Karpas-422 (cell line): ENCODE data around the gene ENO4. TPM values are rescaled to one million over a fixed set of nuclear protein-coding genes. Genes with fewer than 3 reads are reported as not detected.

Experiments used
- DNase-seq: peaks from one replicate; pipeline ENCODE4 v3.0.0-alpha.2; 2015
- H2AFZ ChIP-seq: fragments of 200-600 bp; sonication (generic); 2 replicates; pipeline ENCODE4 v1.6.1; 2014; ENCODE audit warnings: antibody characterized with exemption, low read length, mixed read lengths
- H3K27ac ChIP-seq: fragments of 200-600 bp; sonication (generic); 2 replicates; pipeline ENCODE4 v1.5.1; 2014; ENCODE audit warnings: mild to moderate bottlenecking, low read length, moderate library complexity
- H3K27me3 ChIP-seq: fragments of 200-600 bp; sonication (generic); 2 replicates; pipeline ENCODE4 v1.6.1; 2014; ENCODE audit warnings: low read length, mixed read lengths
- H3K36me3 ChIP-seq: fragments of 200-600 bp; sonication (generic); 2 replicates; pipeline ENCODE4 v1.6.1; 2014; ENCODE audit warnings: low read length, mixed read lengths; ENCODE audit not compliant: insufficient read depth
- H3K4me1 ChIP-seq: fragments of 200-600 bp; sonication (generic); 2 replicates; pipeline ENCODE4 v1.6.1; 2014; ENCODE audit warnings: mild to moderate bottlenecking, low read length, mixed read lengths
- H3K4me2 ChIP-seq: fragments of 200-600 bp; sonication (generic); 2 replicates; pipeline ENCODE4 v1.6.1; 2014; ENCODE audit warnings: low read length, low read depth, mild to moderate bottlenecking; ENCODE audit not compliant: poor library complexity, severe bottlenecking
- H3K4me3 ChIP-seq: fragments of 200-600 bp; sonication (generic); 2 replicates; pipeline ENCODE4 v1.5.1; 2014; ENCODE audit warnings: mild to moderate bottlenecking, antibody characterized with exemption, low read length, mixed read lengths
- H3K79me2 ChIP-seq: fragments of 200-600 bp; sonication (generic); 2 replicates; pipeline ENCODE4 v1.6.1; 2014; ENCODE audit warnings: mild to moderate bottlenecking, low read length, mixed read lengths
- H3K9ac ChIP-seq: fragments of 200-600 bp; sonication (generic); 2 replicates; pipeline ENCODE4 v1.6.0; 2014; ENCODE audit warnings: low read length
- H3K9me2 ChIP-seq: fragments of 200-600 bp; sonication (generic), shearing (Covaris generic); replicated peaks from 2 replicates; pipeline ENCODE4 v1.6.0; 2014; ENCODE audit warnings: mild to moderate bottlenecking, low read length, moderate library complexity; ENCODE audit not compliant: insufficient read depth
- H3K9me3 ChIP-seq: fragments of 300-700, 200-600 bp; sonication (generic); 2 replicates; pipeline ENCODE4 v1.6.1; 2014; ENCODE audit warnings: low read length, mixed read lengths
- H4K20me1 ChIP-seq: fragments of 200-600 bp; sonication (generic); 2 replicates; pipeline ENCODE4 v1.6.1; 2014; ENCODE audit warnings: mild to moderate bottlenecking, antibody characterized with exemption, low read length, low read depth; ENCODE audit not compliant: insufficient read depth
- total RNA-seq: library from RNA; depleted of rRNA; stranded (reverse); fragments of >200 nt; shearing (Covaris generic); gene quantifications from 2 replicates; pipeline ENCODE4 v1.2.3, GENCODE V29; 2014; ENCODE audit warnings: low replicate concordance

ENO4 gene
- total RNA-seq, 1 experiment from 2014 or later: not detected

DNA sequence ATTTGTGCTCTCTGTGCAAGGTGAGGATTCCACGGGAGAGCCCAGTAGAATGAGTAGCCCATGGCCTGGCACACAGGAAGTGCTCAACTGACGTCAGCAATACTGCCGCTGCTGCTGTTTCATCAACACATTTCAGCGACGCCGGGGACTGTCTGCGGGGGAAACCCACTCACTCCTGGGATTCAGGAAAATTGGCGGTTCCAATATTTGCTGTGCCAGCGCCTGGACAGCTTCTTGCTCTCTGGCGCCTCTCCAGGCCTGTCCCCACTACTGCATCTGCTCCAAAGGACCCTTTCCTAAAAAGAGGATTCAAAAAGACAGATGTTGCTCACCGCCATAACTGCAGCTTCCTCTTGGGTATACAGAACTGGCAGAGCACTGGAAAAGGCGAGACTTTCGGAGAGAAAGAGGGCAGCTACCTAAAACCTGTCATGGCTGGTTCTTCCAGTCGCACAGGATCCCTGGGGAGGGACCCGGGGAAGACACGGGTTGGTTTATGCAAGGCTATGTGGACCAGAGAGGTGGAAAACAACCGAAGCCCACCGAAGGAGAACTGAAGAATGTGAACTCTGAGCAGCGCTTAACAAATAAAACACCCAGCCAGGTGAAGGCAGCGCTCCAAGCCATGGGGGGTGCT is 39.7 kb upstream of the ENO4 start:
- Histone ChIP-seq H3K9me3 (no peaks in the 10 kb centered on the region), H3K9ac (no peak overlapping the region), H3K79me2 (no peaks in the 10 kb centered on the region), H3K27ac (no peak overlapping the region), H2AFZ (no peak overlapping the region), H3K9me2 (no peaks in the 10 kb centered on the region), H4K20me1 (no peaks in the 10 kb centered on the region), H3K27me3 (no peaks in the 10 kb centered on the region), H3K4me2 (no peak overlapping the region), H3K4me1 (no peaks in the 10 kb centered on the region), H3K36me3 (no peaks in the 10 kb centered on the region), H3K4me3 (no peak overlapping the region)
- DNase-seq: no peak

DNA sequence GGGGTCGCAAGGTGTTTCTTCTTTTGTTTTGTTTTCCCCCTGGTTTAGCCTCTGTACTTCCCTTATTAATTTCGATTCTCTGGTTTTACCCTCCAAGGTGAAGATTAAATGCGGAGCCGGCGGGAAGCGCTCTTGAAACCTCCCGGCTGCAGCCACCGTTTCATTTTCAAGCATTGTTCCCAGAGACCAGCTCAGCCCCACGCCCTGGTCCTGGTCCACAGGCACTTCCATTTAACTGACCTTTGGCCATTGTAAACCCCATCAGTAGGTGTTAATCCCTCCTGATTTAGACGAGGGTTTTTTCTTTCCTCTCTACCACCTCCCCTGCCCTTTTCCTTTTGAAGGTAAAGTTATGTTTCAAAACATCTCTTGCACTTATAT is 39.2 kb upstream of the ENO4 start:
- no peaks in the 10 kb centered on the region for H3K79me2 ChIP-seq
- H3K4me1 ChIP-seq: no peaks in the 10 kb centered on the region
- H3K4me2 ChIP-seq: no peak overlapping the region
- H2AFZ ChIP-seq: no peak overlapping the region
- H3K9me3 ChIP-seq: no peaks in the 10 kb centered on the region
- no peaks in the 10 kb centered on the region for H3K27me3 ChIP-seq
- H3K9ac ChIP-seq: no peak overlapping the region
- no peaks in the 10 kb centered on the region for H3K9me2 ChIP-seq
- no peak for DNase-seq
- no peak overlapping the region for H3K4me3 ChIP-seq
- H4K20me1 ChIP-seq: no peaks in the 10 kb centered on the region
- no peaks in the 10 kb centered on the region for H3K36me3 ChIP-seq
- no peak overlapping the region for H3K27ac ChIP-seq

DNA sequence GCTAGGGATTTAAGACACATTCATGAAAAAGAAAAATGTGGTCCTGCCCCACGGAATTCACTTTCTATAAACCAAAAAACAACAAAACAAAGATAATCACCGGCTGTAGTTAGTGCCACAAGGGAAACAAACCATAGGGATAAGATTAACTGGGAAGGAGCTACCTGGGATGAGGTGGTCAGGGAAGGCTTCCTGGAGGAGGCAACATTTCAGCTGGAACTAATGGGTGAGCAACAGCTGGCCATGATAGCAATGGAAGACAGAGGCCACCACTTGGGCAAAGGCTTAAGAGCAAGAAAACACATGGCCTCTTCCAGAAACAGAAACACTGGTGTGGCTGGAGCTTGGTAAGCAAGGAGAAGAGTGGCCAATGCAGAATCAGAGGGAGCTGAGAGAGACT is 38.4 kb upstream of the ENO4 start:
- Histone ChIP-seq H3K36me3 (no peaks in the 10 kb centered on the region), H3K9ac (no peak overlapping the region)

DNA sequence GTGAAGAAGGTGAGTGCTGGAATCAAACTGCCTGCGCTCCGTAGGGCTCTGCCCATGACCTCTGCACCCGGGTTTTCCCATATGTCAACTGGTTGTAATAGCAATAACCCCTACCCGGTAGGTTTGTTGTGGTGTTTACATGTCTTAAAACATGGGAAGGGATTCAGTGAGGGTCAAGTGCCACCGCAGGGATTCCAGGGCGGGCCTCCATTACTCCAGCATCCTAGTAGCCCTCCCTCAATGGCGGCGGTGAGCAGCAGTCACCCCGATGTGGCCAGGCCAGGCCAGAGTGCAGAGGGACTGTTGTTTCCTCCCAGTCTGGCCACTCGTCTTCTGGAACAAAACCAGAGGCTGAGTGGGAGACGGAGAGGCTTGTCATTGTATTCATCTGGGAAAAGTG is 37.6 kb upstream of the ENO4 start:
- H2AFZ ChIP-seq: no peak overlapping the region
- H3K4me3 ChIP-seq: no peak overlapping the region
- no peak overlapping the region for H3K4me2 ChIP-seq
- no peaks in the 10 kb centered on the region for H3K79me2 ChIP-seq
- no peaks in the 10 kb centered on the region for H3K9me2 ChIP-seq
- H3K9ac ChIP-seq: no peak overlapping the region
- H3K27ac ChIP-seq: no peak overlapping the region
- no peaks in the 10 kb centered on the region for H3K4me1 ChIP-seq
- no peaks in the 10 kb centered on the region for H4K20me1 ChIP-seq
- H3K9me3 ChIP-seq: no peaks in the 10 kb centered on the region
- DNase-seq: no peak
- H3K36me3 ChIP-seq: no peaks in the 10 kb centered on the region
- H3K27me3 ChIP-seq: no peaks in the 10 kb centered on the region

More for the DNA sequence above, 38.4 kb upstream of the ENO4 start:
- Histone ChIP-seq H3K4me1 (no peaks in the 10 kb centered on the region), H3K4me2 (no peak overlapping the region), H4K20me1 (no peaks in the 10 kb centered on the region), H3K4me3 (no peak overlapping the region), H3K27ac (no peak overlapping the region), H3K79me2 (no peaks in the 10 kb centered on the region), H3K9me2 (no peaks in the 10 kb centered on the region), H2AFZ (no peak overlapping the region), H3K9me3 (no peaks in the 10 kb centered on the region), H3K27me3 (no peaks in the 10 kb centered on the region)
- DNase-seq: no peak

DNA sequence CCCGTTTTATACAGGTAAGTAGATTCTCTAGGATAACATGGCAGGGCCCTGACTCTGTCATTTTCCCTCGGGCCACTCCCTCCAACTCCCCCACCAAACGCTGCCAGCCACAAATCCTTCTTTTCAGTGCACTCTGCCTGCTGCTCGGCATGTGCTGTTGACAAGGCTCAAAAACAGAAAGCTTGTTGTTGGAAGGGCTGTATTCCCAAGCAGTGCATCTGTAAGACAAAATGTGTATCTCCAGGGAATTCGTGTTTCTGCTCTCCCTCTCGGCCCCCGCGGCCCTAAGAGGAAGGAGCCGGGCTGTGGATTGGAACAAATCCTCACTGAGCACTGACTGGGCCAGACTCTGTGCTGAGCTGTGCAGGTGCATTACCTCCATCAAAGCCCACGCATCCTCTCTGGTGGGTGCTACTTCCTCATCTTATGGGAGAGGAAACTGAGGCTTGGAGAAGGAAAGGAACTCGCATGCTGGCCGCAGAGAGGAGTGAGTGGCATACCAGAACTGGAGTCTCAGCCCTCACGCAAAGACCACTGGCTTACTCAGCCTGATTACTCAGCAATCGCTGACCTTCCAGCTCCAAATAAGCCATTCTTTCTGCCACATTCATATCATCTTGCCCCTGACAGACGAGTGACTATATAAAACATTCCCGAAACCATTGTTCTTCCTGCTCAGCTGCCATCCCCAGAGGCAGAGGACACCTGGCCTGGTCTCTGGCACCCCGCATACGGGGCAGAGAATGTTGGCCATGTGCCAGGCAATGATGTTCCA is 33.5 kb upstream of the ENO4 start:
- Histone ChIP-seq H3K27me3 (no peaks in the 10 kb centered on the region), H3K9me2 (no peaks in the 10 kb centered on the region), H3K79me2 (no peaks in the 10 kb centered on the region), H2AFZ (no peak overlapping the region), H3K4me3 (no peak overlapping the region), H3K9ac (no peak overlapping the region), H3K4me1 (no peaks in the 10 kb centered on the region), H4K20me1 (no peaks in the 10 kb centered on the region), H3K4me2 (no peak overlapping the region), H3K36me3 (no peaks in the 10 kb centered on the region), H3K27ac (no peak overlapping the region), H3K9me3 (no peaks in the 10 kb centered on the region)
- DNase-seq: no peak

DNA sequence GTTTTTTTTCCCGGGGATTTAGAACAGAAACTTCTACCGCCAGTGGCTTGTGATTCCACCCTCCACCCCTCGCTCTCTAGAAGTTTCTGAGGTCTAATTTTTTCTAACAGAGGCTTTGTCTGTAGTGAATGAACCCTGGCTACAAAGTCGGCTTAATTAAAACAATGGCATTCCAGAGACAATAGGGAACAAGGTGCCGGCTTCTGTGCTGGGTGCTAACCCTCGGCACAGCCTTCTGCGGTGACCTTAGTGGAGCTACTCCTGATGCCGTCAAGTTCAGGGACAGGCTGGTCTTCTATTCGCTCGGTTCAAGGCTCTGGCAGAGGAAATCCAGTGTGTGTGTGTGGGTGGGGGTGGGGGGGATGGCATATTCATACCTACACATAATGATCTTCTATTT is 32.1 kb upstream of the ENO4 start:
- no peak overlapping the region for H3K4me3 ChIP-seq
- no peaks in the 10 kb centered on the region for H3K9me3 ChIP-seq
- H3K27ac ChIP-seq: no peak overlapping the region
- no peaks in the 10 kb centered on the region for H3K79me2 ChIP-seq
- no peaks in the 10 kb centered on the region for H4K20me1 ChIP-seq
- no peaks in the 10 kb centered on the region for H3K27me3 ChIP-seq
- H3K9ac ChIP-seq: no peak overlapping the region
- H3K9me2 ChIP-seq: no peaks in the 10 kb centered on the region
- no peak overlapping the region for H2AFZ ChIP-seq
- no peak overlapping the region for H3K4me2 ChIP-seq
- H3K4me1 ChIP-seq: no peaks in the 10 kb centered on the region
- no peak for DNase-seq
- no peaks in the 10 kb centered on the region for H3K36me3 ChIP-seq

DNA sequence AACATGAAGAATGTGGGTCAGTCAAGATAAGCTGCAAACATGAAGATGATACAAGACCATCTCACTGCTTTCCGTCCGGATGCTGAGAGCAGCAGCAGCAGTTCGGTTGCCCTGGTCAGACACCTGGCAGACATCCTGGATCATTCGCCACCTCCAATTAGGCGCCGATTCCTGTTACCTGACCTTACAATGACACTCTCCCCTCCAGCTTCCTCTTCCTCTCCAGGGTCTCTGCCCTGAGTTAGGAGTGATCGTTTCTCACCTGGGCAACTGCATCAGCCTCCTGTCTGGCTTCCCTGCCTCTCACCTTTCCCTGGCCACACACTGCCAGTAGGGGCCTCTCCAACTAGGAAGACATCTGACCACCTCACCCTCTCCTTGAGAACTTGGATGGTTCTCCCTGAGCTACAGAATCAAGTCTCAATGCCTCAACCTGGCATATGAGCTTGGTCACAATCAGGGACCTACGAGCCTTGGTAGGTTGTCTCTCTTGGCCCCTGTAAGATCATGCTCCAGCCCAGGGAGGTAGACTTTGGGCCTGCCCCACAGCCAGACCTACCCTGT is 31.4 kb upstream of the ENO4 start:
- Histone ChIP-seq H3K9ac (no peak overlapping the region), H3K27ac (no peak overlapping the region), H2AFZ (no peak overlapping the region), H3K36me3 (no peaks in the 10 kb centered on the region), H3K79me2 (no peaks in the 10 kb centered on the region), H3K9me3 (no peaks in the 10 kb centered on the region), H3K4me1 (no peaks in the 10 kb centered on the region), H3K27me3 (no peaks in the 10 kb centered on the region), H3K4me2 (no peak overlapping the region), H3K4me3 (no peak overlapping the region), H4K20me1 (no peaks in the 10 kb centered on the region), H3K9me2 (no peaks in the 10 kb centered on the region)
- no peak for DNase-seq

DNA sequence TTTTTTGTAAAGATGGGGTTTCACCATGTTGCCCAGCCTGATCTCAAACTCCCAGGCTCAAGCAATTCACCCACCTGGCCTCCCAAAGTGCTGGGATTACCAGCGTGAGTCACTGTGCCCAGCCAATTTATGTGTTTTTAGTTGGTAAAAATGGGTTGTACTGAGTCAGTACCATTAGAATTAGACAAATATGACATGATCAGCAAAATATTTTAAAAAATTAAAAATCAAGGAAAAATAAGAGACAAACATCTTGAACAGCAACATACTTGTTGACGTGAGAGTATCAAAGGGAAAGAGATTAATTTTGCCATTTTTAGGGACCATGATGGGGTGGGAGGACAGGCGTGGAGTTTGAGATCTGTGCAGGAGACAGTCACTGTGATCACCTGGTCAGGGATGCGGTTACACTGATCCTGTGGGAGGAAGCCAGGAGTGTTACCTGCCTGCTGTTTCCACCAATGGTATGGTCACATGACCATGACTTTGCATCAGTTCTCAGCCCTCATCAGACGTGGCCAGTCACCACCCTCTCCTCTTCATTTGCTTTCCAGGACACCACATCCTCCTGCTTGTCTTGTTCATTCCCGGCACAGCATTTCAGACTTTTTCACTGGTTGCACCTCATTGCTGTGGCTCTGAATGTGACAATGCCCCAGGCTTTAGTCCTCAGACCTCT is 29.2 kb upstream of the ENO4 start:
- Histone ChIP-seq H2AFZ (no peak overlapping the region), H3K9me3 (no peaks in the 10 kb centered on the region), H3K27ac (no peak overlapping the region), H3K36me3 (no peaks in the 10 kb centered on the region), H3K9me2 (no peaks in the 10 kb centered on the region), H3K27me3 (no peaks in the 10 kb centered on the region), H3K79me2 (no peaks in the 10 kb centered on the region), H3K4me3 (no peak overlapping the region), H4K20me1 (no peaks in the 10 kb centered on the region), H3K9ac (no peak overlapping the region), H3K4me2 (no peak overlapping the region), H3K4me1 (no peaks in the 10 kb centered on the region)
- no peak for DNase-seq
